Measurements from ENCODE around the gene PRKCE. TPM values are rescaled to one million over a fixed set of nuclear protein-coding genes. Genes with fewer than 3 reads are reported as not detected.

PRKCE gene
- total RNA-seq, 1 experiment from 2014 or later: 21.7 TPM

DNA sequence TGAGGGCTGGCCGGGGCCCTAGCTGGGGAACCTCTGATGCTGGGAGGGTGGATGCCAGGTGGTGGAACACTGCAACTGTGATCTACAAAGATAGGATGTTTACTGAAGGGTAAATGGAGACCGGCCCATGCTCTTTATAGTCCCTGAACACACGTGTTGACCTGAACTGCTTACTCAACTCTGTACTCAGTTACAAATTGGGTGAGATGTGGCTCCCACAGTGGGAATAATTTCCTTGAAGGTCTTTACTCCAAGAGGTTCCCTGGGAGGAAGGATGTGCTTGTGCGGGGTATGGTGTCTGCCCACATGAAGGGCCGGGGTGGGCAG lies 254.1 kb downstream of the PRKCE start:
- BruUV-seq (replicated peaks): no TSS peak
- ChIA-PET POLR2A (ENCODE audit: unreplicated experiment) (no interaction called here), CTCF (no interaction called here)
- Histone ChIP-seq H3K9me3 (ENCODE audit: insufficient read depth, low read depth) (no peaks in the 10 kb centered on the region), H3K4me1 (replicated peaks; ENCODE audit: insufficient read depth) (peaks cover 19% of the 10 kb centered on the region), H3K27ac (no peak overlapping the region), H3F3A (ENCODE audit: insufficient read depth, low read depth) (peaks cover 14% of the 10 kb centered on the region), H3K4me3 (no peak overlapping the region), H2AFZ (no peak overlapping the region), H3K36me3 (ENCODE audit: low read depth) (no peaks in the 10 kb centered on the region), H3K4me2 (no peak overlapping the region), H3K9me2 (ENCODE audit: insufficient read depth) (peaks cover 3% of the 10 kb centered on the region; the same call in 1 of the 2 replicates), H3K79me2 (ENCODE audit: low read depth) (no peaks in the 10 kb centered on the region), H3K27me3 (ENCODE audit: insufficient read depth, low read depth) (no peaks in the 10 kb centered on the region), H4K20me1 (ENCODE audit: insufficient read depth) (peaks cover 4% of the 10 kb centered on the region; the same call in 1 of the 2 replicates)
- TF ChIP-seq, protein P1, sequence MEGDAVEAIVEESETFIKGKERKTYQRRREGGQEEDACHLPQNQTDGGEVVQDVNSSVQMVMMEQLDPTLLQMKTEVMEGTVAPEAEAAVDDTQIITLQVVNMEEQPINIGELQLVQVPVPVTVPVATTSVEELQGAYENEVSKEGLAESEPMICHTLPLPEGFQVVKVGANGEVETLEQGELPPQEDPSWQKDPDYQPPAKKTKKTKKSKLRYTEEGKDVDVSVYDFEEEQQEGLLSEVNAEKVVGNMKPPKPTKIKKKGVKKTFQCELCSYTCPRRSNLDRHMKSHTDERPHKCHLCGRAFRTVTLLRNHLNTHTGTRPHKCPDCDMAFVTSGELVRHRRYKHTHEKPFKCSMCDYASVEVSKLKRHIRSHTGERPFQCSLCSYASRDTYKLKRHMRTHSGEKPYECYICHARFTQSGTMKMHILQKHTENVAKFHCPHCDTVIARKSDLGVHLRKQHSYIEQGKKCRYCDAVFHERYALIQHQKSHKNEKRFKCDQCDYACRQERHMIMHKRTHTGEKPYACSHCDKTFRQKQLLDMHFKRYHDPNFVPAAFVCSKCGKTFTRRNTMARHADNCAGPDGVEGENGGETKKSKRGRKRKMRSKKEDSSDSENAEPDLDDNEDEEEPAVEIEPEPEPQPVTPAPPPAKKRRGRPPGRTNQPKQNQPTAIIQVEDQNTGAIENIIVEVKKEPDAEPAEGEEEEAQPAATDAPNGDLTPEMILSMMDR (conservative IDR thresholded peaks at IDR 0.05): no peak
- no peak for TF ChIP-seq EZH2 (IDR thresholded peaks at IDR 0.05; ENCODE audit: low read depth)
- intact Hi-C loops (cut with micrococcal nuclease; ENCODE audit: unreplicated experiment): no loop called here
- DNase-seq: no peak

DNA sequence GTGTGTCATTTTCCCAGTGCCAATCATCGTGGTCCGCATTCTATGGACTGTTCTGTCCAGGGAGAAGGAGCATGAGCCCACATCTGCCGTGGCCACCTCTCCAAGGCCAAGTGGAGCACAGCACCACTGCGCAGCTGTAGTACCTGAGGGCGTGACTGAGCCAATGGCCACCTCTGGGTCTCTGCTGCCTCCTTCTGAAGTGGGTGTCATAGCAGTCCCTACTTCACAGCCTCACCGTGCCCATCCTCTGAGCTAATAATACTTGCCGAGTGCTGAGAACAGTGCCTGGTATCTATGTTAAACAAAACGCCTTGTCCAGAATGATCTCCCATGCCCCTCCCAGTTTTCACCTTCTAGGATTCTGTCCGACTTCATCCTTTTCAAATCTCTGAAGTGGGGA lies 256.1 kb downstream of the PRKCE start:
- TF ChIP-seq, protein P1 (conservative IDR thresholded peaks at IDR 0.05): no peak
- Histone ChIP-seq H3K36me3 (ENCODE audit: low read depth) (no peaks in the 10 kb centered on the region), H3K9me3 (ENCODE audit: insufficient read depth, low read depth) (no peaks in the 10 kb centered on the region), H4K20me1 (ENCODE audit: insufficient read depth) (peaks cover 4% of the 10 kb centered on the region; the same call in 1 of the 2 replicates), H3K27ac (no peak overlapping the region), H3K9me2 (ENCODE audit: insufficient read depth) (no peaks in the 10 kb centered on the region), H3F3A (ENCODE audit: insufficient read depth, low read depth) (peaks cover 14% of the 10 kb centered on the region), H3K4me1 (replicated peaks; ENCODE audit: insufficient read depth) (peaks cover 19% of the 10 kb centered on the region), H3K79me2 (ENCODE audit: low read depth) (no peaks in the 10 kb centered on the region), H3K4me2 (no peak overlapping the region), H3K27me3 (ENCODE audit: insufficient read depth, low read depth) (no peaks in the 10 kb centered on the region), H2AFZ (no peak overlapping the region), H3K4me3 (no peak overlapping the region)
- CTCF ChIA-PET: no interaction called here
- POLR2A ChIA-PET (ENCODE audit: unreplicated experiment): interaction anchor here (0.5 kb wide), 1 partner anchor 24 kb away, joined by 7 read pairs; no protein-coding TSS in a partner anchor
- intact Hi-C loops (cut with micrococcal nuclease; ENCODE audit: unreplicated experiment): no loop called here
- BruUV-seq (replicated peaks): no TSS peak
- no peak for DNase-seq

DNA sequence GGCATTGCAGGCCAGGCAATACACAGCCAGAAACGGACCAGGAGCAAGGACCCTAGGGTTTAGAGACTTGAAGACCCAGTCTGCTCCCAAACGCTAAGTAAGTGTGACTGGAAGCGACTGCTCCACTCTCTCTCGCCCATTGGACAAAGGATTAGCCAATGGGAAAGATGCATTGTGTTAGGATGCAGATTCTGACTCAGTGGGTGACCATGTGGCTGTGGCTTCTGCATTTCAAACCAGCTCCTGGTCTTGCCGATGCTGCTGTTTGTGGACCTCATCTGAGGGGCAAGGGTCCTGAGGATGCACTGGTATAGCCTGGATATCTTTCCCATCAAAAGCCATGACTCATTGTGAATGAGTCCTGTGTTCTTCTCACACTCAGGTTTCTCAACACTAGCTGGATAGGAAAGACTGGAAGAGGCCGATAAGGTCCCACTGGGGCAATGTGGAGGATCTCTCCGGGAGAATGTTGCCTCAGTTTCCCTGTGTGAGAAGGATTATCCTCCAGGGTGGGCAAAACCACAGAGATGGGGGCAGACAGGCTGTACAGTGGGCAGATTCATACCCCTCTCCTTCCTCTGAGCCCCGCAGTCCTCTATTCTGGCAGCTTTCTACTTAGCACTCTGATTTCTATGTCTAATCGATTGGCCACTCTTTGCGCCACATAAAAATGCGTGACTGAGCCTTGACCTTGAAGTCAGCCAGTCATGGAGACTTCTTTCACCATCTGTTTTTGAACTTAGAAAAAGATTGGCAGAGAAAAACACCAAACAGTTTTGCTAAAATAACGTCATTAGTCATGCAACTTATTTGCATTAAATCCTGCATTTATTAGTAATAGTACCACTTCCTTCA lies 257.1 kb downstream of the PRKCE start:
- no peaks in the 10 kb centered on the region for H3K27me3 ChIP-seq (ENCODE audit: insufficient read depth, low read depth)
- H4K20me1 ChIP-seq (ENCODE audit: insufficient read depth): peaks cover 4% of the 10 kb centered on the region; the same call in 1 of the 2 replicates
- no peak for DNase-seq
- TF ChIP-seq, protein P1 (conservative IDR thresholded peaks at IDR 0.05): no peak
- TF ChIP-seq EZH2 (IDR thresholded peaks at IDR 0.05; ENCODE audit: low read depth): no peak
- no peaks in the 10 kb centered on the region for H3K79me2 ChIP-seq (ENCODE audit: low read depth)
- intact Hi-C loops (cut with micrococcal nuclease; ENCODE audit: unreplicated experiment): loop anchor here (2.0 kb wide), 1 partner anchor 30 kb away; no protein-coding TSS in a partner anchor
- peaks cover 19% of the 10 kb centered on the region for H3K4me1 ChIP-seq (replicated peaks; ENCODE audit: insufficient read depth)
- no peak overlapping the region for H3K4me3 ChIP-seq
- POLR2A ChIA-PET (ENCODE audit: unreplicated experiment): no interaction called here
- BruUV-seq (replicated peaks): no TSS peak
- peaks cover 14% of the 10 kb centered on the region for H3F3A ChIP-seq (ENCODE audit: insufficient read depth, low read depth)
- peak overlapping the region; percentile 22; the same call in 1 of the 2 replicates for H3K4me2 ChIP-seq
- no peaks in the 10 kb centered on the region for H3K36me3 ChIP-seq (ENCODE audit: low read depth)
- no peak overlapping the region for H3K27ac ChIP-seq
- H2AFZ ChIP-seq: no peak overlapping the region
- CTCF ChIA-PET: no interaction called here
- H3K9me2 ChIP-seq (ENCODE audit: insufficient read depth): no peaks in the 10 kb centered on the region
- no peaks in the 10 kb centered on the region for H3K9me3 ChIP-seq (ENCODE audit: insufficient read depth, low read depth)
